Measurements from ENCODE around the gene CAPSL.
A peak's percentile ranks its signal among the peaks of the same experiment; 100 is the strongest.
"Not testable (repeated sequence)": the region's sequence is repeated elsewhere in the genome, so short reads cannot be mapped to it uniquely, and the experiment has no call there.

Gene CAPSL

DNA sequence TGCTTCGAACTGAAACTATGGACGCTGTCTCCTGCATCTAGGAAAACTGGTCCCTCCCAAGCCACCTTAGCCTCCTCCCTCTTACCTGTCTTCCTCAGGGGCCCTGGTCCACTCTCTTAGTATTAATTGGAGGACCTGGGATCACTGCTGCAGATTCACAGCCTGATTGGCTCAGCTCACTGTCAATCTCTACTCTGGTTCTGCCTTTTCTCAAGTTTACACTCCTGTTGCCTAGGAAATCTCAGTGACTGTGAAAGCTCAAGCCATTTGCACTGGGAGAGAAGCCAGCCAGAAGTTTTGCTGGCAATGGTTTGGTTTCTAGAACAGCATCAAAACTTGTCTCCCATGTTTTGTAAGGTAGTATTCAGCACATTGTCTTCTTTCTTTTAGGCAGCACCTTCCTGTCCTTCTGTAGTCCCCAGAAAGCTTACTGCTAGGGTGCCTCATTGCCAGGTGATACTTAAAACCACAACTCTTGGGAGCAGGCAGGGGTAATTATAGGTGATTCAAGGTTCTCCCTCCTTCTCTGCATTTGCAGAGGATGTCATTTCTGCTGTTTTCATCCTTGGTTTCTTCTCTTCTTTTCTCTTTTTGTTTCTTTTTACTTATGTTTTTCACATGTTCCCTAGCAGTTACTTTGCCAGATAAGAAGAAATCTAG lies at the start of gene CAPSL:
Gene CAPSL (minus strand): TSS at position 55 of the 660 bp plus-strand sequence. CDS start 17,502 bp downstream, outside the sequence.
- DNase-seq (ENCODE audit: low spot score): no peak

DNA sequence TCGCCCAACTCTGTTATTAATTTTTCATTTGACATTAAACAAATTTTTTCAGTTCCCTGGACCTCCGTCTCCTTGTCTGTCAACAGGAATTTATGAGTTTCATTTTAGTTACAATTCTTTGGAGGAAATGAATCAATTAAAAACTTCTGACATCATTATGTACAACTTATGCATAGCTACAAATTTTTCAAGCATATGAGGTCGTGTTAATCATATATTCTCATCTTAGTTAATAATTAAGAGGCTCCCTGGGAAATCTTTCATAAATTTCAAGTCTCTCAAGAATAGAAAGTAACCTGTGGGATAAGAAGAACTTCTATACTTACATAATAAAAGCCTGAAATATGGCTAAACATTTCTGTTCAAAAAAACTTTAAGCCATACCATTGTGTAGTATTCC lies 49.4 kb upstream of the CAPSL start:
- no peak for DNase-seq (ENCODE audit: low spot score)

DNA sequence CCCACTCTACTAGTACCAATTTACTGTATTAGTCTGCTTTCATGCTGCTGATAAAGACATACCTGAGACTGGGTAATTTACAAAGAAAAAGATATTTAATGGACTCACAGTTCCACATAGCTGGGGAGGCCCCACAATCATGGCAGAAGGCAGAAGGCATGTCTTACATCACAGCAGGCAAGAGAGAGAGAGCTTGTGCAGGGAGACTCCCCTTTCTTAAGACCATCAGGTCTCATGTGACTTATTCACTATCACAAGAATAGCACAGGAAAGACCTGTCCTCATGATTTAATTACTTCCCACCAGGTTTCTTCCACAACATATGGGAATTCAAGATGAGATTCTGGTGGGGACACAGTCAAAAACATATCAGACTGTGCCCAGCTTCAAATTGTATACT lies 41.3 kb upstream of the CAPSL start:
- DNase-seq (ENCODE audit: low spot score): no peak

DNA sequence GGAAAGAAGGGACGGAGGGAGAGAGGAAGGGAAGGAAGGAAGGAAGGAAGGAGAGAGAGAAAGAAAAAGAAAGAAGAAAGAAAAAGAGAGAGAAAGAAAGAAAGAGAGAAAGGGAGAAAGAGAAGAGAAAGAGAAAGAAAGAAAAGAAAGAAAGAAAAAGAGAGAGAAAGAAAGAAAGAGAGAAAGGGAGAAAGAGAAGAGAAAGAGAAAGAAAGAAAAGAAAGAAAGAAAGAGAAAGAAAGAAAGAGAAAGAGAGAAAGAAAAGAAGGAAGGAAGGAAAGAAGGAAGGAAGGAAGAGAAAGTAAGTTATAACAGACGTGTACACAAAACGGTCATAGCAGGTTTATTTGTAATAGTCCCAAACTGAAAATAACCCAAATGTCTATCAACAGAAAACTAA lies 38.4 kb upstream of the CAPSL start:
- DNase-seq (ENCODE audit: low spot score): not testable (repeated sequence)

DNA sequence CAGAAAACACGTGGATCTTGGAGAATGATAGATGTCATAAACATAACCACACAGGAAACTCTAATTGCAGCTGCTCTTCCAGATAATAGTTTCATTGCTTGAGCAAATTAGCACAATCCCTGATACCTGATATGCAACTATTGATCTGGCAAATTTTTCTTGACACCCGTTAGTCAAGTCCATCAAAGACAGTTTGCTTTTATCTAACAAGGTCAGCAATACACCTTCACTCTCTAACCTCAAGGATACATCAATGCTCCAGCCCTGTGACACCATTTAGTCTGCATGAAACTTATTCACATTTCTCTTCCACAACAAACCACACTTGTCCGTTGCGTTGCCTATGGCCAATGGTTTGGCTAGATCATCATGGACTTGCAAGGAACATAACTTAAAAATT lies 36.1 kb upstream of the CAPSL start:
- DNase-seq (ENCODE audit: low spot score): no peak

DNA sequence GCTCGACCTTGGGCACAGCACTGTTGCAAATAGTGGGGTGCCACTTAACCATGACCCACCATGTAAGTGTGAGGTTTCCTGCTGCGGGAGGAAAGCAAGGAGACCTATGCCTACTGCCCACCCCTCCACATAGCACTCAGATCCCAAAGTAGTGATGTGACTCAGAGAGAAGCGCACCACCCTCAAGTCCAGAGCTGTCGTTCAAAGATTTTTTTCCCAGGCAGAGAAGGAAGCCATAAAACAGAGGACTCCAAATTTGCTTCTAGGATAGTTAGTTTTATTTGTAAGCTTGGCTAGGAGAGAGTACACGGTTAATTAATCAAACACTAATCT lies 33.4 kb upstream of the CAPSL start:
- no peak for DNase-seq (ENCODE audit: low spot score)

DNA sequence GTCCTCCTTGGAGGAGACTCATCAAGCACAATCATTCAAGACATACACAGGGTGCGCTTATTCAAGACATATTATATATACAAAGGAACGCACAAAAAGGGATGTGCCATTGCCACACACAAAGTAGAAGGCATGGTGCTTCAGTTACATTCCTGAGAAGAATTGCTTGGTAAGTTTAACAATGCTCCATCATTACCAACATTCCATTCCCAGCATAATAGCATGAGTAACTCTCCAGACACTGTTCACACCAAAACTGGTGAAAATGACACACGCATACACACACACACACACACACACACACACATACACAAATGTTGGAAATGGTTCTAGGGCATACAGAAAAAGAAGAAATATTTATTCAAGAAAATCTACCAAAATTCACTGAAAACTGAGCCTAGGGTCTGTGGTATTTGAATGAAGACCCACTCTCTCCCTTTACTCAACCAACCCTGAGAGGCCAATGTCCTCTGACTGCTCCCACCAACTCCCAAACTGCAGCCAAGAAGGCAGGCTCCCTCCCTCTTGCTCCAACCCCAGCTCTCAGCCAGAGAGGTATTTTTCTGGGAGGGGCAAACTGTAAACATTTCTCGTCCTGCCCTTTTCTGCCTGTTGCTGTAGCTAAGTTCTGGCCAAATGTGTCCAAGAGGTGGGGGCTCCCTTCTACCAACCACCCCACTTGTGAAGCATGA lies 32.9 kb upstream of the CAPSL start:
- no peak for DNase-seq (ENCODE audit: low spot score)

DNA sequence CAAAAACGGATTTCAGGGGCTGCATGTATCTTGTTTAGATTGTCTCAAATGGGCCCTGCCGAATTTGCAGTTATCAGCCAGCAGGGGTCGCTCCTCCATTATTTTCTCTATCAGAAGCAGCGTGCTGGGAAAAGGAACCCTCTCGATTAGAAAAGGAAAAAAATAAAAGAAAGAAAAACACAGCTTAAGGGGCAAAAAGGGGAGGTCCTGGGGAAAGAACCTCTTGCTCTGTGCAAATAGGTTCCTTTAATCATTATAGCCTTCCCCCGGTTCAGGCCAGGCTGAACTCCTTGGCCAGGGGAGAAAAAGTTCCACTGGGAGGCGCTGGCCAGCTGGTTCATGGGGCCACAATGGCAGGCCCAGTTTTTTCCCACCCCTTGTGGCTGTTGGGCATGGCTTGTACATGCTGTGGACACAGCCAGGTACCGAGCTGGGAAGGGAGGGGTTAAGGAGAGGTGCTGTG lies 25.0 kb upstream of the CAPSL start:
- no peak for DNase-seq (ENCODE audit: low spot score)

DNA sequence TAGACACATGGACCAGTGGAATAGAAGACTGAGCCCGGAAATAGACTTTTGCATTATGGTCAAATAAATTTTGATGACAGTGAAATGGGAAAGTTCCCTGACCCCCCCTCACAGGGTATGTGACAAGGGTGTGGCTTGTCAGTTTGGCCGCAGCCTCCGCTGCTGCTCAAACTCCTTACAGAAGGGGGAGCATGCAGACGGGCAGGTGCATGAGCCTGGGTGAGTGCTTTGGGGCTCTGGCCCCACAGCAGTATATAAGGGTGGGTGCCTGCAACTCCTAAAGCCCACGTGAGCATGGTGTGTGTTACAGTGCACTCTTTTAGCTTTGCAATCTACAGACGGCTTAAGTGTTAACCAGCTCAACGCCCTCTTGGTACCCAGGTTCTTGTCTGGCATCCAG lies 21.9 kb upstream of the CAPSL start:
- DNase-seq (ENCODE audit: low spot score): no peak

DNA sequence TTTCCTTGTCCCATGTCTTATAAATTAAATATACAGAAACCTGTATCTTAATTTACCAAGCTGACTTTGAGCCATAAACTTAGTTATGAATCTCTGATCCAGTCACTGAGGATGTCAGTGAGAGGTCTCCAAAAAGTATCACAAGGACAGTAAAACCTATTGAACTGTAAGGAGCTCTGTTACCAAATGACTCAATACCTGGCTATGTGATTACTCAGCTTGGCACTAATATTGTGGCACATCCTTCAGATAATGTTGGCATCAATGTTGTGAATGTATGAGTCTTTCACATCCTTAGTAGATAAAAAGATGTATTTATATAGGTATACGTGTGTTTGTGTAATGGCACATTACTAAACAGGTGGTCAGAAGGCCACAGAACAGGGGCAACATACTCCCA lies 18.0 kb upstream of the CAPSL start:
- DNase-seq (ENCODE audit: low spot score): no peak

DNA sequence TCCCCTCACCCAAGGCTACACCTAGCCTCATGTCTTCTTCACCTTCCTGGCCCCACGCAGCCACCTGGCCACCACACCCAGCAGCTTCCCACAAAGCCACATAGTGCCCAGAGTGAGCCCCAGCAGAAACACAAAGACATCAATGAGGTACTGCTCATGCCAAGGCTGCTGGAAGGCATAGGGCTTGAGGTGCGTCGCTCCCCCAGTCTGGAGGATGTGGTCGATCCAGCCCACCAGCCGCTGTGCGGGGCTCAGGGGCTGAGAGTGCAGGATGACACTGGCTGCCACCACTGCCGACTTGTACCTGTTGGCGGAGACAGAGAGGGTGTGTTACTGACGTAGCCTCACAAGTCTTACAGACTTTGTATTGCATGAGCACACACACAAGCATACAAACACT lies 15.8 kb upstream of the CAPSL start:
- no peak for DNase-seq (ENCODE audit: low spot score)

DNA sequence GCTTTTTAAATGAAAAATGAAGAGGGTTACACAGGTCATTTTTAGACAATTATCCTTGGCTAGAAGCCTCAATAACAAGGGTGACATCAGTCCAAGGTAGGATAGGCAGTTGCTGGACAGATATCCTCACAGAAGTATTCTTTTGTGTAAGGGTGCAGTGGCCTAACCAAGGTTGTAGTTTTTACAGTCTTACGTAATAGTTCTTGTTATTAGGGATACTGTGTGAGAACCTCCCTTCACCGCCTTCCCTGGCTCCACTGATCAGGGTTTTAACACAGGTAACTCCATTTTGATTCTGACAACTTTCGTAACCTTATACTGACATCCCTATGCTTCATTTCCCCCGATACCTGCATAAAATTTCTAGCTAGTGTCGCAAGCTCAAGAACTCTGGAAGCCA lies 8.7 kb upstream of the CAPSL start:
- DNase-seq (ENCODE audit: low spot score): no peak

DNA sequence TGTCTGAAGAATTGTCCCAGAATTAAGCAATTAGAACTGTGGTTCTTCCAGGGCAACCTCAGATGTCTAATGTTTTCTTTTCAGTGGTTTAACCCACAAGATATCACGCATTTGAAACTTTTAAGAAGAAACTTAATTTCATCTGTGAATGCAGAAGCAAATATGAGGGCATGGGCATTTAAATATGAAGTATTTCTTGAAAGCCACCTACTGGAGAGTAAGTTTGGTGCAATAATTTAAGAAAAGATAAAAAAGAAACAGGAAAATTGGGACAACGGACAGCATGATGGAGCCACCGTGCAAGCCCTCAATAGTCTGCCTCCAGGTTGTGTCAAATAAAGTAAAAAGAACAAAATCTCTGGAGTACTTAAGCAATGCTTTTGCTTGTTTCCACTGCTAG lies 1.2 kb upstream of the CAPSL start:
- DNase-seq (ENCODE audit: low spot score): no peak

DNA sequence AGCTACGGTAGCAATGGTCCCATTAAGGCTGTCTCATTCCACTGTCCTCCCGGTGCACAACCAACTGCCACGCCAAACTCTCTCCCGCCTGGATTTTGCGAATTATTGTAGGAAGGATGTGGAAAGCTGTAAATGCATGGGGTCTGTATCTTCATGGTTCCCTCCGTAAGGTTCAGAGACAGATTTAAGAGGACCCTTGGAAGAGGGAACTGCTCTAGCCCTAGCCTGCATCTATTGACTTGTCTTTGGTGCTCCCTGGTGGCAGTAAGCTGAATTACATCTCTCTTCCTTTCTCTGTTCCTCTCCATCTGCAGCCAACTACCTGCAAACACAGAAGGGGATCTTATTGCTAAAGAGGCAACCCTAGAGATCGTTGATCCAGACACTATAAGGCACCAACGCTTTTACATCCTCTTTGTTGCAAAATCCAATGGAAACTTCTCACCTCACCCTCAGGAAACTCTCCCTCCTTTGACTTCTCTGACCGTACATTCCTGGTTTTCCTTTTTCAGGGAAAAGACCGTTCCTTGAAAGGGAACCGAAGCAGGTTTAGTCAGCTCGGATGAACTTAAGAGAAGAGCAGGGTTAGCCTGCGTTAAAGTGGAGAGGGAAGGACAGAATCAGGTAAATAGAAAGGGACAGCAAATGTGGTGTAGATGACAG lies 11.9 kb downstream of the CAPSL start:
- peak; percentile 77 for DNase-seq (ENCODE audit: low spot score)

DNA sequence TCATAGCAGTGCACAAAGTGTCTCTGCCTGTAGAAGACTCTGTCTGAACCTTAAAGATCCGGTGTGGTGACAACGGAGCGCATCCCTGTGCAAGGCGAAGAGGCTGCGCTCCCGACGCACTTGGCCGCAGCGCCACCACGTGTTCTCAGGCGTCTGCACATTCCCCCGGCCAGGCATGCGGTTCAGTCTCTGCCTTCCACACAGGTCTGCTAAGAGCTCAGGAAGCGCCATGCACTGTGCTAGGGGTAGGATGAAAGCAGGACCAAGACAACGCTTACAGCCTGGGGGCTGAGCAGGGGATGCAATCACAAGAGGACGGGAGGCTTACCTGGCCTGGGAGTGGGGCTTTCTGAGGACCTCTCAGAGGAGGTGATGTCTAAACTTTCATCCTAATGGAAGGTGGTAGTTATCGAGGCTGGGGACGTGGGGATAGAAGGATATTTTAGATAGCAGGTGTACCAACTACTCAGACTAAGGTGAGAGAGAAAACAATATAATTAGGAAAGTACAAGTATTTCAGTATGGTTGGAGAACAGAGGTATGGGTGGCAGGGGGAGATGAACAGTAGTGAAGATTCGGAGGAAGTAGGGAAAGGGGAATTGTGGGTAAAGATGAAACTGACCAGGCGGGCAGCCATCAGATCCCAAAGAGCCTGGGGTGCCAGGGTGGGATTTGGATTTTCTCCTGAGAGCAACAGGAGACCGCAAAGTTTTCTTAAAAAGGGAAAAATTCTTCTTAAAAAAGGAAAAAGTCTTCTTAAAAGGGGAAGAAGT lies 13.3 kb downstream of the CAPSL start:
- peak; percentile 90 for DNase-seq (ENCODE audit: low spot score)

DNA sequence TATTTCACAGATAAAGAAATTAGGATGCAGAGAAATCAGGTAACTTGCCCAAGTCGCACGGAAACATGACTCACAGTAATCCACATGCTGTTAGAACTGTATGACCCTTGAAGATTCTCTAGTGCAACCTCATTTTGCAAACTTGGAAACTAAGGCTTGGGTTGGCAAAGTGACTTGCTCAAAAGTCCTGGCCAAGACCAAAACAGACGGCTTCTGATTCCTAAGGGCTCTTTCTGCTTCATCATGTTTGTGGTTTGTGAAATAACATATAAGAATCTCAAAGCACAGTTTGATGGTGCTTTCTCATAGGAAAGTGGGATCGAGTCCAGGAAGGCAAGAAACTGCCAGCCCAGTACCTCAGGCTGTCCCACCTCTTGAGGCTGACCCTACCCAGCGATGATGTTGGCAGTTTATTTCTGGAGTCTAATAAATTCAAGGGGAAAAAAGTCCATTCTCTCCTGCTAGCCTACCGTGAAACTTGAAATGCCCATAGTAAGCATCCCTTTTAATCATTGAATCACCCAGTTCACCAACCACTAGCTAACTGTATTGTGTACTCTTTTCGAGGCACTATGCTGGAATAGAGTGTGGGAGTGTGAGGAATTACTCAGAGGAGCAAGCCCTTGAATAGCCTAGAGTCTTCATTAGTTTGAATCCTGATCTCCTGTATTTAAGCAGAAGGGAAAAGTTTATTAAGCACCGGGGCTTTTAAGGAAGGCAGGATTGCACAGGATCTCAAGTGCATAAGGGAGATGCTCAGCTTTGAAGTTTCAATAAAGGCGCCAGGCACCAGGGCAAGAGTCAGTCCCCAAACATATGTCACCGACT lies 14.1 kb downstream of the CAPSL start:
- peak; percentile 41 for DNase-seq (ENCODE audit: low spot score)

DNA sequence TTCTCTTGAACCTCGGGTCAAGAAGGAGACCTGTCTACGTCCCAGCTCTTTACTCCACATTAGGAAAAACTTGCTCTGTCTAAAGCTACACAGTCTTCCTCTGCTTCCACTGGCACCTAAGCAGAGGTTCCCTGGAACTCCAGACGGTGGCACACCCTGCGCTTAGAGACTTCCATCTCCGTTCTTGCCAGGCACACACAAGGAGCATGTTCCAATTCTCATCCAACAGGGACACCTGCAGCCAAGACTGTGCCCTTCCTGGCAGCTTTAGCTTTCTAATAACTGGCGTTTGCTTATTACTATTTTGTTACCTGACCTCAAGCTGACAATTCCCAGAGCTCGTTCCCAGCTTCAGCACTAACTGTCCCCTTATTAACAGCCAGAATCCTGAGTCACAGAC lies 16.0 kb downstream of the CAPSL start:
- no peak for DNase-seq (ENCODE audit: low spot score)

DNA sequence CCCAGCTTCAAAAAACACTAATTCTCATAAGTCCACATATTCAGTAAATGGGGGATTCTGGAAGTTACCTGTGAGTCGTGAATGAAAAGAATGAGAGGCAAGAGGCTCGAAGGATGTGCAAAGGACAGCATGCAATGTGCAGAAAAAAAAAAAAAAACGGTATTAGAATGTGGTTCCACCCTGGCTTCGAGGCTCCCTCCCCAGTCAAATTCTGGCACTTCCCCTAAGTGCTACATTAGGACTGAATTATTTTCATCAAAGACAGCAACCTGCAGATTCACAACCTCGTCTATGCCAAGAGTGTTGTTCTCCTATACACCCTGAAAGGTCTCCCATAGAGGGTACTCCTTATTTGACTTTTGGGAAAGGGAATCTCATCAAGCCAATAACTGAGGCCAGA lies 16.5 kb downstream of the CAPSL start:
- no peak for DNase-seq (ENCODE audit: low spot score)

DNA sequence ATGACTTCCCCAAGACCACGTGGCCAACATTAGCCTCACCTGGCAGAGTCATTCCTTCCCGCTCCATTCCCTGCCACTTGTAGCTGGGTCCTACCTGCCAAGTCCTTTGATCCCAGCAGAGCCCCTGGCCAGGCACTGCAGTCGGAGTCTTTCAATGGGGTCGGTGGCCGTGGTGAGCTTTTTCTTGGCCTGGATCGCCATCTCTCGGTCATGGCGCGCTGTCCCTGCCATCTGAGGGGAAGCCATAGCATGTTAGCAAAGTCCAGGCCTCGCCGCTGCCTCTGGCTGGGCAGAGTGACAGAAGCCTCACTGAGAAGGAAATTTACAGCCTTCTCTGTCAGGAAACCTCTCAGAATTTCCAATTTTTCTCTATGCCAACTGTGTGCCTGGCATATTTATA lies 17.5 kb downstream of the CAPSL start:
- DNase-seq (ENCODE audit: low spot score): no peak

DNA sequence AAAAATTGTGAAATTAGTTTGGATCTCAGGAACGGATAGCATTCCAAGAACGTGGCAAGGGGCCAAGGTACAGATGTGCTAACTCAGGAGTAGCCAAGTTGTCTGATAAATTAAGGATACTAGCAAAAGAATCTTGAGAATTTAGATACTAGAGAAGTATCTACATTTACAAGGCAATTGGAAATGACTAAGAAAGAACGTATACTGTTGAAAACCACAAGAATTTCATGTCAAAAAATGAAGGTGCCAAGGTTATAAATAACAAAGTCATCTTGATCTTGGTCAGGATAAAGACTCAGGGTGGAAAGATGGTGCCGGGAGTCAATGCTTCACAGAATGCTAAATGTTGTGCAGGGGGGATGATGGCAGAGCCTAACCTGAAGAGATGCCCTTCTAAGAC lies 19.2 kb downstream of the CAPSL start:
- no peak for DNase-seq (ENCODE audit: low spot score)

DNA sequence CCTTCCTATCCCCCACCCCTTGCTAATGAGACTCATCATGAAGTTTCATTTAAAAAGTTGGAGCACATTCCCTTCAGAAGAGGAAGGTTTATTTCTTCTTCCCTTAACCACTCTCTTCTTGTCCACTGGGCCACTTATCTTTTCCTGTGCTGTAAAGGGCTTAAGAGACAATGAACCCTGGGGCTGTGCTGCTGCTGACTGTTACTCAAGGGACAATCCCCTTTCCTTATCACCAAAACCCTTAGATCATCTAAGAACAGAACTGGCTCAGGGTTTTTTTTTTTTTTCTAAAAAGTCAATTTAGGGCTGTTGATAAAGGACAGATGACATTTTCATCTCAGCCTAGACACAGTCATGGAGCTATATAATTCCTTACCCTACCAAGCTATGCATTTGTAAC lies 29.6 kb downstream of the CAPSL start:
- no peak for DNase-seq (ENCODE audit: low spot score)

DNA sequence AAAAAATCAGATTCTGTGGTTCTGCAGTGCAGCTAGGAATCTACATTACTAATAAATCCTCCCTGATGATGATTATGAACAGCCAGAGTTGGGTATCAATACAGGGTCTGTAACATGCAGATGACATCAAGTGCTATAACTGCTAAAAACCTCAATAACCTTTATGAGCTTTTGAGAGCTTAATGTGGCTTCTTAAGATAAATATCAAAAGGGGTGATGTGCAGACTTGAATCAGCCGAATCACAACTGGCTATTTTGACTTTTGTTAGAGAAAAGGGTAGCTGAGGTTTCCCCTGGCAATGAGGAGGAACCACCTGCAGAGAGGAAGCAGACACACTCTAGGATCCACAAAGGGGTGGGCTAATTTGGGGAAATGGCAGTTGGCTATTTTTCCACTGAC lies 30.2 kb downstream of the CAPSL start:
- no peak for DNase-seq (ENCODE audit: low spot score)
